Fibroblast of skin of right biceps (primary cell): ENCODE measurements around the gene CEMIP2.

ENCODE experiments used
- DNase-seq: peaks from one replicate; pipeline ENCODE4 v3.0.0-alpha.2; 2013

Gene CEMIP2

DNA sequence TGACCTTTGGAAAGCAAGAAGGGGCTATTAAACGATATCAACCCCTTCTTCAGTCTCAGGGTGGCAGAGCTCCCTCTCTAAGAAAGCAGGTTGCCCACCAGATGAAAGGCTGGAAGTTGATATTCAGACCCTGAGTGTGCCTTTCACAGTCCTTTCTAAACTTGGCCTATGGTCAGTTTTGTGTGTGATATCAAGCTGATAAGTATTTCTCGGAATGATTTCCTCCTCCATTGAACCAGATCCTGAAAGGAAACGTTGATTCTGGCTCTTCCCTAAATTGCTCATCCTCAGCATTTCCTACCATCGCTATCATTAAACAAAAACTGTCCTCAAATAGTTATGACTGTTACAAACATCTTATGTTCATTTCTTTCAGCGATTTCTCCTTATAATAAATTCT, 130.4 kb downstream of the CEMIP2 start:
- DNase-seq: no peak

DNA sequence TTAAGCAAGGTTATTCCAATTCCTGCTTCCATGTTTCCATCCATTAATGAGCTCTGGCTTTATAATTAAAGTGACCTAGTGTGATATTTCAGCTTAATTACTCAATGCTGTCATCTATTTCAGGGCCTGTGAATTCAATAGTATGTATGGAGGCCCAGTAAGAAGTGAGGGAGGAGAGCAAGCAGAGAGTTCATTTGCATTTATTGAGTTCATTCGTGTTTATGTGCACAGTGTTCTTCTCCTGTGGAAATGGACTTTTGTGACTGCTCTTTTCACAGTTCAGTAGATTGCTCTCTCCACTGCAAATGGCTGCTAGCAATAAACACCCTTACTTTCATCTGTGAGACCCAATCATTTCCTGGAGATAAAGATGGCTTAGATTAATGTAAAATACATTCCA, 130.9 kb downstream of the CEMIP2 start:
- no peak for DNase-seq

DNA sequence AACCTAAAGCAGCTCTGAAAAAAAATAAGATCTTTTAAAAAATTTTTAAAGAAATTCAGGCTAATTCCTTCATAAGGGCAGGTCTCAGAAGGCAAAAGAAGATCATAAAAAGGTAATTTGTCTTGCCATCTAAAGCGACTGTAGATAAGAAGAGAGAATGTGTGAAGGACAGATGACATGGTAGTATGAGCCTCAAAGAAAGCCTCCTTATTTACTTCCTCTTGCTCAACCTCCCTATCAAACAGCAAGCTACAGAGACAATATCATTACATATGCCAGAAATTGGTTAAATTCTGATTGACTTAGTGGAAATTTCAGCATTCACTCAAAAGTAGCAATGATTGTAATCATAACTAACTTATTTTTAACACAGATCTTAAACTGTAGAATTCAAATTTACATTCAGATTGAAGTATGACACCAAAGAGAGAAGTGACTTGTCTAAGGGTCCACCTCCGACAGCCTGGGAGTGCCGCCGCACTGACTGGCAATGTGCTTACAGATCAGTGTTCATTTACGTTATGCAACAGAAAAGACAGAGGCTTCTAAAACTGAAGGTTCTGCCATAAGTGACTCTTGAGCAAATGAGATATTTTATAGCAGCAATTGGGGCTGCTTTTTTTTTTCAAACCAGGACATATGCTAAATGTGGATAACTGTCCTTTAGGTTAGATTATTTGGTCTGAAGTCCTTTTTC, 132.0 kb downstream of the CEMIP2 start:
- no peak for DNase-seq

DNA sequence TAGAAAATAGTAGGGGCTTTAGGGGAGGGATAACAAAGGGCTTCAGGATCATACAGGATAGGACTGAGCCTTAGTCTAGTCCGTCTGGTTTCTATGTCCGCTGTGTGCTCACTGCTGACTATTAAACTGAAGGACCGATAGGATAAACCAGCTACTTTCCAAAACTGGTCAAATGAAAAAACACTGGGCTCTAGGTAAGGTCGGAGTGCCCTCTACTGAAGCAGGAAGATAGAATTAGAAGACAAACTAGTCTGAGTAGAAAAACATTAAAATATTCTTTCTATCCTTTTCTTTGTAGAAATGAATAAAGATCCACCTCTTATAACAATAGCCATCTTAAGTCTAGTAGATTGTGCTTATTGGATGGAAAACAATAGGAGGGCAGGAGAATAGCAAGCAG, 133.6 kb downstream of the CEMIP2 start:
- DNase-seq: no peak
